Measurements from ENCODE around the gene KPRP.

Gene KPRP, protein sequence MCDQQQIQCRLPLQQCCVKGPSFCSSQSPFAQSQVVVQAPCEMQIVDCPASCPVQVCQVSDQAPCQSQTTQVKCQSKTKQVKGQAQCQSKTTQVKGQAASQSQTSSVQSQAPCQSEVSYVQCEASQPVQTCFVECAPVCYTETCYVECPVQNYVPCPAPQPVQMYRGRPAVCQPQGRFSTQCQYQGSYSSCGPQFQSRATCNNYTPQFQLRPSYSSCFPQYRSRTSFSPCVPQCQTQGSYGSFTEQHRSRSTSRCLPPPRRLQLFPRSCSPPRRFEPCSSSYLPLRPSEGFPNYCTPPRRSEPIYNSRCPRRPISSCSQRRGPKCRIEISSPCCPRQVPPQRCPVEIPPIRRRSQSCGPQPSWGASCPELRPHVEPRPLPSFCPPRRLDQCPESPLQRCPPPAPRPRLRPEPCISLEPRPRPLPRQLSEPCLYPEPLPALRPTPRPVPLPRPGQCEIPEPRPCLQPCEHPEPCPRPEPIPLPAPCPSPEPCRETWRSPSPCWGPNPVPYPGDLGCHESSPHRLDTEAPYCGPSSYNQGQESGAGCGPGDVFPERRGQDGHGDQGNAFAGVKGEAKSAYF

DNA sequence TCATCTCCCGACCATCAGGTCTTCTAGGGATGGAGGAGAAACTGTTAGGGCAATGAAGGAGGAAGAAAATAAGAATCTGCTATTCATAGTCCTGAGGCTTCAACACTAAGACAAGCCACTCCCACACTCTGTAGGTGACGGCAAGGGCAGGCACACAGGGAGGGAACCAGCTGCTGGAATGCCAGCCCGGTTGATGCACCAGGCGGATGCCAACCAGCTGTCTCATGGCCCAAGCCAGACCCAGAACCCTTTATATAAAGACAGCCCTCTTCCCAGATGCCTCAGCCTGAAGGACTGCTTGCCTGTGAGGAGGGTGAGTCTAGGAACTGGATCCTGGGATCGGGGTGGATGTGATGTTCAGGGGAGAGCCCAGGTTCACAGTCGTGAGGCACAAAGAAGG, at the start of gene KPRP:
Gene KPRP (plus strand): TSS at position 279 of the 400 bp plus-strand sequence. CDS start 1,564 bp downstream, outside the sequence.
- no peak for DNase-seq

DNA sequence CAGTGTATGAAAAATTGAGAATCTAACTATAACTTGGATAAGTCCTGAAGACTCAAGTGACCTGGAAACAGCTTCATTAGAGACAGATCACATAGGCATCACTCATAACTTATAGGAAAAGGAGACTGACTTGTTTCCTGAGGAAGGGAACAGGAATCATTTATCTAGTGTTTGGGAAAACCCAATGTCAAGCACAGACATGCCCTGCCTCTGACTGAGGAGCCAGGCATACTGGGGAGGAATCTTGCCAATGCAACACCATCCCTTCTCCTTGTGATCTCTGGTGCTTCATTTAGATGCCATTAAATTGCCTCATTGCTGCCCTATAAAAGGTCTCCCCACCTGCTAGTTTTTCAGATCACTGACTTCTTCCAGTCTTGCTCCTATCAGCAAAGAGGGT, 39.6 kb upstream of the KPRP start:
- no peak for DNase-seq

DNA sequence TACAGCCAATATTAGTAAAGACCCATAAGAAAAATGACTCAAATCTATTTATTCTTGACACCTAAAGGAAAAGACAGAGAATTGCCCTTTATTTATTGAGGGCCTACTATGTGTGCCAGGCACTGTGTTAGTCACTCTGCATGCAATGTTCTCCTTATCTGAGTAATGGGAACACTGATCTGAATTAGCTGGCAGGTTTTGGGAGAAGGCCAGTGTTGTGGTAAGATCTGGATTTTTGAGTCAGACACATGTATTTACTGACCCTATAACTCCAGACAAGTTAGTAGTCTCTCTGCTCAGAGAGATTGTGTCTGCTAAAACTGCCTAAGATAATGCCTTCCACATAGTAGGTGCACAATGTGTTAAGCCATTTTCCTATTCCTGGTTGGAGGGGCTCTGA, 32.6 kb upstream of the KPRP start:
- DNase-seq: no peak

DNA sequence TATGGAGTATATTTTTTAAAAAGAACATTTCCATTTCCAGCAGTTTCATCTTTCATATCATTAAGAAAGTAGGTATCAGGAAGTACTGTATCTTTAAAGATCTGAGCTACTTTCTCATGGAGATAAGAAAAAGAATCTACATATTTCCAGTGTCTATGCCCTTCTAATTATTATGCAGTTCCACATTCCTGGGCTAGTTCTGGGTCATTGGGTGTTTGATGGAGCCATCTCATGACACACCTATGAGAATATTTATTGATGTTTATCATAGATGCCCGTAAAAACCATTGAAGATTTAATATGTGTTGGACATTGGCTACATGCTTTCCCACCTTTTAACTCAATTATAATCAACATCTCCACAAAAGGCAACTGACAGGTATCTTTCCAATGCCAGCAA, 28.8 kb upstream of the KPRP start:
- DNase-seq: no peak

DNA sequence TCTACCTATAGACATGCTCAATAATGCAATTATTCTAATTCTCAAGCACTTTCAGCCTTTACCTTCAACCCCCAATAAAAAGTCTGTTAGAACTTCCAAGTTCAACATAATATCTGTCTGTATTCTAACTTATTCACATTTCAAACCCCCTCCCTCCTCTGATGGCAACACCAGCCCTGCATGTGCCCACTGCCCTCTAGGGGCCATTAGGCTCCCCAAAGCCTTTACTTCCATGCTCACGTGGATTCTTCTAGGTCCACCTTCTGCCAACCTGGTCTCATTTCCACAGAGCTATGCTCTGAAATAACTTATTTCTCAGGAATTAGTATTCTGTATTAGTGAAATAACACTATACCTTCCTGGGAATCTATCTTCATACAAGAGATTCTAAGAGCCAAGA, 22.2 kb upstream of the KPRP start:
- DNase-seq: no peak

DNA sequence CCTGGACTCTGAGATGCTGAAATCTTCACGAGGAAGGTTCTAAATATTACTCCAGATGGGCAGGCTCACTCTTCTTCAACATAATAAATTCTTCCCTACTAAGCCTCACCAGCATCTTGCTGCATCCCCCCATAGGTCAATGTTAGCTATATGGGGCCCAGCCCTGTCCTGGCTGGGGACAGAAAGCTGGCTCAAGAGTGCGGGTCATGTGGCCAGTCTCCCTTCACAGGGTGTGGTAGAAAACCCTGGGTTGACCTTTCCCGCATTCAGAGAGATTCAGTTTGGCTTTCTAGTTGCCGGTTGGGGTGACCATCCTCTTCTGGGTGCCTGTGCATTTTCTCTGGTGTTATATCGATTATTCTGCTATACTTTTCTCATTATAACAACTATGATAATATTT, 19.8 kb upstream of the KPRP start:
- DNase-seq: no peak

DNA sequence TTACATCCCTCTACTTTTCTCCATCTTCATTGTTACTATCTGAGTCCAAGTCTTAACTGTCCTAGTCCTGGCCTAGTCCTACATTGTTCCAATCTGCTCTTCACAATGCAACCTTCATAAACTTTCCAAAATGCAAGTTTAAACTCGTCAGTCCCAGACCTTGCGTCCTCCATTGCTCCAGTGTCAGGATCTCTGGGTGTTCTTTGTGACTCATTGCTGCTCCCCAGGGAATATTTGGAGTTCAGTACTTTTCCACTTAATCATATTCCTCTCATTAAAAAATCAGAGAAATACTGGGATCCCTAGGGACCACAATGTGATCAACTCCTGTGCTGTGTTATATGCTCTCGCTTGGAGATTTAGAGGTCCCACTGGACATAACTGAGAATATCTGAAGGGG, 18.0 kb upstream of the KPRP start:
- no peak for DNase-seq

DNA sequence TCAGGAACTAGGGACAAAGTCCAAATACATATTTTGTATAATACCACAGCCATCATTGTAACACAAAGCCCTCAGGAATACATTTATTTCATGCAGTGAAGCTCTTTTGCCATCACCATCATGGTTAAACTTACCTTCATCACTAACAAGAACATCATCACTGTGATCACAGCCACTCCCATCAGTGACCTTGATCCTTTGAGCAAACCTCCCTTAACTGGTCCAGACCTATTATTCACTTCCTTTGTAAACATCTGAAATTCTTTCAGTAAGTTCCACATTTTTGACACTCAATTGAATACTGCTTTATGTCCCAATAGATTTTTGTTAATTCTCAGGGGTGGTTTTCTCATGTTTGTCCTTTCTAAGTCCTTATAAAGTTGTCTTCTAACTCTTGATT, 16.2 kb upstream of the KPRP start:
- DNase-seq: no peak

DNA sequence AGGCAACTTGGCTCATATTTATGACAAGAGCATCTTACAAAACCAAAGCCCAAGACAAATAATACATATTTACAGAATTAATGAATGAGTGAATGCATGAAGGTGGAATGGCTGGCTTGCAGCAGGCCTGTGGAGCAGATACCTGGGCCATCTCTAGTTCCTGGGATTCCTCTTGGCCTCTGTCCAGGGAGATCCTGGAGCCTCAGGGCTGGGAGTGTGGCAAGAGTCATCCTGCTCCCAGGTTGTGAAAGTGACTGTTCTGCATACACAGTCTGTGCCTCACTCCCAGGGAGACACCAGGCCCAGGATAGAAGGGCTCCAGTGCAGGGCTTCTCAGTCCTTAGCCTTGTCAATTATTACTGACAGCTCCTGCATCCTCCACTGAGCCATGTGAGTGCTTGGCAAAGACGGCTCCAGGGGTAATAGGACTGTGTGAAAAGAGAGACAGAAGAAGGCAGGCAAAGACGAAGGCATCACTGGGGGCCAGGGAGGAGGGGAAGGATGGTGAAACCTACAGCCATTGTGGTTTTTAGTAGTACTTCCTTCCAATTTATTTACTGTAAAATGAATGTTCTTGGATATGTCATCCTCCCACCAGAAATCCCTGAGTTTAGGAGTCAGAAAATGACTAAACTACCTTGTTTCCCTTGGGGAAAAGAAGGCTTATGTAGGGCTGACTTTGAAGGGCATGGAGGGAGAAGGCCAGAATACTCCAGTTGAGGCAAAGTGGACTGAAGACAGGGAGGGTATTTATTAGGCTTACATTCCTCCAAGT, 14.3 kb upstream of the KPRP start:
- DNase-seq: no peak

DNA sequence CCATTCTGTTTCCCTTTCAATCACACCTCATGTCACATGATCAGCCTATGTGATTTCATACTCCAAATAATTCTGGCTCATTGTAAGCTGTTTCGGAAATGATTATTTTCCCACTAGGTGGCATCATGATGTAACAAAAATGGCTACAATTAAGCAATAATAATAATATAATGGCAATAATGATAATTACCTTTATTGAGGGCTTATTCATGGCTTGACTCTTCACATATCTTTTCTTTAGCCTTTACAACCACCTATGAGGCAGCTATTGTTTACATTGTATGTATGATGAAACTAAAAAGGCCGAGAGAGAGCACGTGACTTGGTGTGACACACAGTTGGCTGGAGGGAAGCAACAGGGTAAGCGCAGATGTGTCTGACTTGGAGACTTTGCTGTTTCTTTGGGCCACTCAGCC, 12.5 kb upstream of the KPRP start:
- no peak for DNase-seq

DNA sequence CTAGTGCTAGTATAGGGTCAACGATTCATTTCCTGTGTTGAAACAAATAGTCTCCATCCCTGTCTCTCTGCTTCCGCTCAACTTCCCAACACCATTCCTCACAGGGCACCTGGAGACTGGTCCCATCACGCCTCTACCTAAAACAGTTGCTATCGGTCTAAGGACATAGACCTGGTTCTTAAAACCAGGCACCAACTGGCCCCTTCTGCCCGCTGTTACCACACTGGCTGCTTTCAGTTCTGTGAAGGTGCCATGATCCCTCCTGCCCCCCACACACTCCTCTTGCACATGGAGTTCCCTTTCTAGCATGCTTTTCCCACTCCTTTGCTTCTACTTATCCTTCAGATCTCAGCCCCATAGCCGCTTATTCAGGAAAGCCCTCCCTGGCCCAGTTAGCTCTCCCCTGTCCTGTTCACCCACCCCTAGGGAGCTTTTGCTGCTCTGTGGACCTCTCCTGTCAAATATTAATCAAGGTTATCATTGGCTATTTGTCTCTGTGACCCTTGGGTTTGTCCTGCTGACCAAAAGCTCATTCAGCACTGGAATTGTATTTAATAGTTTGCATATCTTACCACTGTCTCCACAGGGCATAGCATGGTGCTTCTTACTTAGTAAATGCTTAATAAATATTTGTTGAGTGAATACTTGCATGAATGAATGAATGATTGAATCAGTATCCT, 11.9 kb upstream of the KPRP start:
- no peak for DNase-seq

DNA sequence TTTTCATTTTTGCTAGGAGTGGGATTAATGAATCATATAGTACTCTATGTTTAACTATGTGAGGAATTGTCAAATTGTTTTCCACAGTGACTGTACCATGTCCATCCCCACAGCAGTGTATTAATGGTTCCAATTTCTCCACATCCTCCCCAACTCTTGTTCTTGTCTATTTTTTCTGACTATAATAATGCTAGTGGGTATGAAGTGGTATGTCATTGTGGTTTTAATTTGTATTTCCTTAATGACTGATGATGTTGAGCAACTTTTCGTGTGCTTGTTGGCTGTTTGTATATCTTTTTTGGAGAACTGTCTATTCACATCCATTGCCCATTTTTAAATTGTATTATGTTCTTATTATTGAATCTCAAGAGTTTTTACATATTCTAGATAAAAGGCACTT, 10.0 kb upstream of the KPRP start:
- no peak for DNase-seq

DNA sequence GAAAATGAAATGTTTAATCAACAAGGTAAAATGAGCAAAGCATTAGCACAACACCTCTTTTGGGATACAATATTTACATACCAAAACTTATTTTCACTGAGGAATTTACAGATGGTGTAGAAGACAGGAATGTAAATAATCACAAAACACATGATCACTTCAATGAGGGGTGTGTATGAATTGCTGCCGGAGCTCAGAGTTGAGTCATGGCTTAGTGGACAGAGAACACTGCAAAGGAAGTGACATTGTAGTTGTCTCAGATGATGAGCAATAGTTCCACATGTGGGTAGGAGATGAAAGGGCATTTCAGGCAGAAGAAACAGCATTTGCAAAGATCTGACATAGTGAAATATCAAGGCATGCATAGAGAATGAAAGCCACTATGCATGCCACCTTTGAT, 5.6 kb upstream of the KPRP start:
- no peak for DNase-seq

DNA sequence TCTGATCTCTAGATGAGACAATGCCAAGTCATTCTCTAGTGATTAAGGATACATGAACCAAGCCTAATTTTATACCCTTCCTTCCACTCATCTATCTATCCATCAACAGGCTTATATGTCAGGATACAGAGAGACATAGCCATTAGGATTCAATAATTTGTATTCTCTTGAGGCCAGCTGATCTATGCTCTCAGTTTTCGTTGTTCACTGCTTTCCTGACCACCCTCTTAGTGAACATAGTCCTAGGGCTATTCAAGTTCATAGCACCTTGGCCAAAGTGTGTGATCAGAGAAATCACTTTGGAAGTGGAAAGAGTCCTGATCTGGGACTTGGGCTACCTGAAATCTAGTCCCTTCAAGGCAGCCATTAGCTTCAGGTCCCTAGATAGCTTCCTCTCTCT, 4.2 kb upstream of the KPRP start:
- DNase-seq: no peak

DNA sequence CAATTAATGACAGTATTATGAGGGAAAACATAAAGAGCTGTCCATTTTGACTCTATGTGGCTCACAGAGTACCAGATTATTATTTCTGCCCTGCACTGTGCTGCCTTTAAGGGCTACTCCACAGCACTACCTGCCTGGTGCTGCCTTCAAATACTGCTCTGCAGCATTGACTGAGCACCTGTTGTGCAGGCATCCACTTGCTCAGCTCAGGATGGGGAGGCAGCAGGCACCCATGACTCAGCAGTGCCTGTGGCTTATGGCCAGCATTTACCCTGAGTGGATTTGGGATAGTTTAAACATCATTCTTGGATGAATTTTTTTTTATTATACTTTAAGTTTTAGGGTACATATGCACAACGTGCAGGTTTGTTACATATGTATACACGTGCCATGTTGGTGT, 953 bp upstream of the KPRP start:
- DNase-seq: no peak

DNA sequence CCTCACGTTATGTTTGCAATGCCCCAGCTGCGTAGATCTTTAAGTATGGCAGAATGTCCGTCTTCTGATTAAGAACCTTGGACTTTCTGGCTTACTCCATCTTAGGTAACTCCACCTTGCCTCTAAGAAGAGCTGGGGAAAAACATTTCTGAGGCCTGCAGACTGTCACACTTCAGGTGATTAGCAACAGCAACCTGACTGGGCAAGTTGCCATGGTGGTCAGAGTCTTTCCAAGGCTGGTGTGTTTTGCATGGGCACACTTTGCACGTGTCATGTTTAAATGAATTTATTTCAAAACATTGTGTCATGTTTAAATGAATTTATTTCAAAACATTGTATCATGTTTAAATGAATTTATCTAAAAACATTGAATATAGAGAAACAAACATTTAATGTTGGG, 811 bp downstream of the KPRP start:
- DNase-seq: no peak

DNA sequence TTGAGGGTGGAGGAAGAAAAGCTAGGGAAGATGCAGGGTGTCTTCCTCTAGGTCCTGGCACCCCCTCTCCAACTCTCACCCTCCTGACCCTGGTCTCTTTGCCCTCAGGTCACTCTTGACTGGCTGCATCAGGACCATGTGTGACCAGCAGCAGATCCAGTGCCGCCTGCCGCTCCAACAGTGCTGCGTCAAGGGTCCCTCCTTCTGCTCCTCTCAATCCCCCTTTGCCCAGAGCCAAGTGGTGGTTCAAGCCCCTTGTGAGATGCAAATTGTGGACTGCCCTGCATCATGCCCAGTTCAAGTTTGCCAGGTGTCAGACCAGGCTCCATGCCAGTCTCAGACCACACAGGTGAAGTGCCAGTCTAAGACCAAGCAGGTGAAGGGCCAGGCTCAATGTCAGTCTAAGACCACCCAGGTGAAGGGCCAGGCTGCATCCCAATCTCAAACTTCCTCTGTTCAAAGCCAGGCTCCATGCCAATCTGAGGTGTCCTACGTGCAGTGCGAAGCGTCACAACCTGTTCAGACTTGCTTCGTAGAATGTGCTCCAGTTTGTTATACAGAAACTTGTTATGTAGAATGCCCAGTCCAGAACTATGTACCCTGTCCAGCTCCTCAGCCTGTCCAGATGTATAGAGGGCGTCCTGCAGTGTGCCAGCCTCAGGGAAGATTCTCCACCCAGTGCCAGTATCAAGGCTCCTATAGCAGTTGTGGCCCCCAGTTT, 1.8 kb downstream of the KPRP start:
- DNase-seq: no peak

DNA sequence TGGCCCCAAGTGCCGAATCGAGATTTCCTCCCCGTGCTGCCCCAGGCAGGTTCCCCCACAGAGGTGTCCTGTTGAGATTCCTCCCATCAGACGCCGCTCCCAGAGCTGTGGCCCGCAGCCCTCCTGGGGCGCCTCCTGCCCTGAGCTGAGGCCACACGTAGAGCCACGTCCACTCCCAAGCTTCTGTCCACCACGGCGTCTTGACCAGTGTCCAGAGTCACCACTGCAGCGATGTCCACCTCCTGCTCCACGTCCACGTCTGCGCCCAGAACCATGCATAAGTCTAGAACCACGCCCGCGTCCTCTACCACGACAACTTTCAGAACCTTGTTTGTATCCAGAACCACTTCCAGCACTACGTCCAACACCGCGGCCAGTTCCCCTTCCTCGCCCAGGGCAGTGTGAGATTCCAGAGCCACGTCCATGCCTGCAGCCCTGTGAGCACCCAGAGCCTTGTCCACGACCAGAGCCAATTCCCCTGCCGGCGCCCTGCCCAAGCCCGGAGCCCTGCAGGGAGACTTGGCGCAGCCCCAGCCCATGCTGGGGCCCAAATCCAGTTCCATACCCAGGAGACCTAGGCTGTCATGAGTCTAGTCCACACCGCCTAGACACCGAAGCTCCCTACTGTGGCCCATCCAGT, 2.8 kb downstream of the KPRP start:
- no peak for DNase-seq

DNA sequence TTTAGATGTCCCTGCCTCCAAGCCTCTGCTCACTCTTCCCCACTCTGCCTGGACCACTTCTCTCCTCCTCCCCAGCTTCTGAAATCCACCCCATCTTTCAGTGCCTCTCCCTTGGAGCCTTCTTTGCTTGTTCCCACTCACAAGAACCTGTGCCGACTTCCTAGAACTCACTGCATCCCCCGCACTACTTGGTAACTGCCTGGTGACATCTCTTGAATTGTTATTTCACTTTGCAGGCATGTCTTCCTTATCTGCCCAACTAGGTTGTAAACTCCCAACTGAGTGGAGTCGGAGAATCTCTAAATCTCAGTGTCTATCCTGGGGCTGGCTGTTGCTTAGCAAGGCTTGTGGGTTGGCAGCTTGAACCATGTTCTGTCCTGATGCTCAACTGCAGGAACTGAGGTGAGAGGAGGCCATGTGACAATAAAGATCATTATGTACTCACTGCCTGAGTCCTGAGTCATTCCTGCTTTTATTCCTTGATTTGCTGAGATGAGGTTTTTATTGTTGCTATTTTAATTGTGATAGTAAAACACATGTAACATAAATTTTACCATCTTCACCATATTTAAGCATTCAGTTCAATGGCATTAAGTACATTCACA, 3.9 kb downstream of the KPRP start:
- DNase-seq: no peak

DNA sequence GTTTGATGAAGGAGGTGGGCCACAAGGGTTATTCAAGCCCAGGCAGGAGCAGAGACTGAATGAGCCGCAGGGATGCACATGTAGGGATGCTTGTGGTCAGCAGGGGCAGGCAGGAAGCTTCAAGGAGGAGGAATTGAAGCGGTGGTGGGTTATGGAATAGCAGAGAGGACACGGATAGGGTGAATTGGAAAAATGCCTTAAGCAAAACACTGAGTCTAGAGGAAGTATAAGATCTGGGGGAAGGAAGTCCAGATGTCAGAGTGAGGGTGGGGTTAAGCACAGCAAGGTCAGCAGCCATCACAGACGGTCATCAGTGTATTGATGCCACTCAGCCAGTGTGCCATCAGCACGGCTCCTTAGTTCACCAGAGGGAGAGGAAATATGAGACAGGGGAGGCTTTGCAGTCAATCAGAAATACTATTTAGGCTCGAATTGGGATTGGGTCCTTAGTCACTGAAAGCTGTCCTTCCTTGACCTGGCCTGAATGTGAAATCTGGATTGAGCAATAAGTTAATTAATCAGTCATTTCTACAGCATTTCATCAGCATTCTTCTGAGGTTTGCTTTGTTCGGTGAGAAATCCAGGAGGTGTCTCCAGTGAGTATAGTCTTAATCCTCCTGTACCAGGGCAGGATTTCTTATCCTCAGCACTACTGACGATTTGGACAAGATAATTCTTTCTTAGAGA, 11.2 kb downstream of the KPRP start:
- no peak for DNase-seq

DNA sequence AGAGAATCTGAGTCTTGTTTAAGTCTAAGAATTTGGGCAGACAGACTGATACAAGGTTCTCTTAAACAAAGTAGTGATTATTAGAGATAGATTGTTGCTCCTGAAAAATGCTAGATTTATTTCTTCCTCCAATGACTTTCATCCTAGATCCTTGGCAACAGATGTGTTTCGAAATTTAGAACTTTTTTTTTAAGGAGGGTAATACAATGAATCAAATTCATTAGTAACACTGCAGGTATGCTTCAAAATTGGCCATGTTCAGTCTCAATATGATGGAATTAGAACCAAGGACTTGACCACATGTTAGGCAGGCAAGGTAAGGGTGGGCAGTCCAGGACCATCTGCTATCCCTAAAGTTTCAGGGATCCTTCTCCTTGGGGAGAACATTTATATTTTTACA, 12.6 kb downstream of the KPRP start:
- DNase-seq: no peak
